GM12878 (cell line): ENCODE results near the gene N4BP2L1. TPM values are rescaled to one million over a fixed set of nuclear protein-coding genes. Genes with fewer than 3 reads are reported as not detected.

Experiments
- ASH2L ChIP-seq: fragments of 300-600, 200-600 bp; sonication (generic); IDR thresholded peaks from 2 replicates; pipeline ENCODE4 v1.6.1; 2017; ENCODE audit warnings: low read depth, mild to moderate bottlenecking, borderline replicate concordance
- CBX5 ChIP-seq: sonication (generic); IDR thresholded peaks from 2 replicates; pipeline ENCODE4 v1.6.1; 2016; ENCODE audit warnings: low read depth, moderate library complexity, mild to moderate bottlenecking, inconsistent platforms
- CEBPB ChIP-seq, 2 experiments: fragments of 150-350 bp in 1 of 2; IDR thresholded peaks; 2 replicates each; pipeline ENCODE4 v1.6.1; 2012 to 2014; ENCODE audit warnings: low read depth in 2 of 2, low read length in 2 of 2, borderline replicate concordance in 1 of 2, inconsistent platforms in 1 of 2
- EED ChIP-seq: sonication (generic); IDR thresholded peaks from 2 replicates; pipeline ENCODE4 v1.6.1; 2016; ENCODE audit warnings: antibody characterized with exemption, low read depth
- HDGF ChIP-seq: fragments of 450-650 bp; IDR thresholded peaks from 2 replicates; pipeline ENCODE4 v1.6.1; 2016; ENCODE audit warnings: antibody characterized with exemption
- JUNB ChIP-seq: IDR thresholded peaks from 2 replicates; pipeline ENCODE4 v1.6.1; 2016; ENCODE audit warnings: antibody characterized with exemption, mild to moderate bottlenecking
- MTA3 ChIP-seq: IDR thresholded peaks from 2 replicates; pipeline ENCODE4 v1.6.1; 2012; ENCODE audit warnings: low read length, inconsistent platforms, borderline replicate concordance
- PAX5 ChIP-seq: IDR thresholded peaks from 2 replicates; pipeline ENCODE4 v1.6.1; 2011; ENCODE audit warnings: low read depth, low read length, borderline replicate concordance
- RBBP5 ChIP-seq: fragments of 200-600 bp; sonication (generic); conservative IDR thresholded peaks from 2 replicates; pipeline ENCODE4 v1.6.1; 2016
- SIX5 ChIP-seq: IDR thresholded peaks from 2 replicates; pipeline ENCODE4 v1.6.1; 2011; ENCODE audit warnings: mild to moderate bottlenecking, low read depth, low read length, moderate library complexity; ENCODE audit not compliant: severe bottlenecking
- STAT1 ChIP-seq: fragments of 450-650 bp; conservative IDR thresholded peaks from 2 replicates; pipeline ENCODE4 v1.6.1; 2014; ENCODE audit warnings: antibody characterized with exemption, mild to moderate bottlenecking
- polyA plus RNA-seq, 11 experiments: library from polyadenylated mRNA; depleted of rRNA in 4 of 11; unstranded in 6 of 11; stranded (reverse) in 5 of 11; fragments of >200 nt; fragmentation: Nextera tagmentation in 4 of 11; fragmentation: Illumina TruSeq in 1 of 11; extraction: Ambion mirVana in 4 of 11; extraction: Trizol in 1 of 11; gene quantifications; 1 replicate in 1 of 11; 2 replicates in 10 of 11; pipeline versions ENCODE4 v1.2.1 to v1.2.3, GENCODE V29; 2011 to 2016; ENCODE audit warnings: inconsistent platforms in 2 of 11, missing spikeins in 2 of 11, low read depth in 1 of 11
- total RNA-seq, 4 experiments: library from RNA; depleted of rRNA in 3 of 4; stranded (reverse); fragments of >200 nt in 3 of 4; fragmentation: Illumina TruSeq in 1 of 4; extraction: Trizol in 1 of 4; gene quantifications; 2 replicates each; pipeline versions ENCODE4 v1.2.1 to v1.2.3, GENCODE V29; 2013 to 2021
- TF ChIP-seq, protein P1 (sequence below): fragments of 450-650 bp; IDR thresholded peaks from 2 replicates; pipeline ENCODE4 v1.6.1; 2017; ENCODE audit warnings: mild to moderate bottlenecking, moderate library complexity
- TF ChIP-seq, protein P2 (sequence below): fragments of 450-650 bp; conservative IDR thresholded peaks from 2 replicates; pipeline ENCODE4 v1.6.1; 2017; ENCODE audit warnings: mild to moderate bottlenecking, moderate library complexity
- TF ChIP-seq, protein P3 (sequence below): fragments of 450-650 bp; IDR thresholded peaks from 2 replicates; pipeline ENCODE4 v1.6.1; 2017; ENCODE audit warnings: mild to moderate bottlenecking, moderate library complexity
- TF ChIP-seq, protein P4 (sequence below): fragments of 150-350 bp; IDR thresholded peaks from 2 replicates; pipeline ENCODE4 v1.6.1; 2016; ENCODE audit warnings: low read depth, low read length
- TF ChIP-seq, protein P5 (sequence below): fragments of 450-650 bp; IDR thresholded peaks from 2 replicates; pipeline ENCODE4 v1.6.1; 2016; ENCODE audit warnings: mild to moderate bottlenecking

Gene N4BP2L1
- total and polyA plus RNA-seq, 10 of the 15 experiments (the other 5 are each of a cell fraction or from before 2014, with no cell fraction given) = 3.3 to 42.5 (median 16.2) TPM

DNA sequence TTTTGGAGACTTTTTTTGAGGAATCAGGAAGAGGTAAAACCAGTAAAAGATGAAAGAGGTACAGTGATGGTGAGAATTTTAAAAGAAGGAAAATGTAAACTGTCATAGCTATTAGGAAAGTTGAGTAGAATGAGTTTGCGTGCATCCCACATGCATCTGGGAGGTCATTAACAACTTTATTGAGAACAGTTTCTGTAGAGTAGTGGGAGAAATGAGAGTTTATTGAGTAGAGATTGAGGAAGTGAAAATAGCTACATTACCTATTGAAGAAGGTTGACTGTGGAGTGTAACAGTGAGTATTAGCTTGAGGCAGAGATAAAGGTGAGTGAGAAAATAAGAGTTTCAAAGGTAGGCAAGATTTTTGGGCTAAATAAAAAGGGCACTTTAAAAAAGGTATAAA, 73.9 kb downstream of the N4BP2L1 start (continued):
- TF ChIP-seq, protein P1, sequence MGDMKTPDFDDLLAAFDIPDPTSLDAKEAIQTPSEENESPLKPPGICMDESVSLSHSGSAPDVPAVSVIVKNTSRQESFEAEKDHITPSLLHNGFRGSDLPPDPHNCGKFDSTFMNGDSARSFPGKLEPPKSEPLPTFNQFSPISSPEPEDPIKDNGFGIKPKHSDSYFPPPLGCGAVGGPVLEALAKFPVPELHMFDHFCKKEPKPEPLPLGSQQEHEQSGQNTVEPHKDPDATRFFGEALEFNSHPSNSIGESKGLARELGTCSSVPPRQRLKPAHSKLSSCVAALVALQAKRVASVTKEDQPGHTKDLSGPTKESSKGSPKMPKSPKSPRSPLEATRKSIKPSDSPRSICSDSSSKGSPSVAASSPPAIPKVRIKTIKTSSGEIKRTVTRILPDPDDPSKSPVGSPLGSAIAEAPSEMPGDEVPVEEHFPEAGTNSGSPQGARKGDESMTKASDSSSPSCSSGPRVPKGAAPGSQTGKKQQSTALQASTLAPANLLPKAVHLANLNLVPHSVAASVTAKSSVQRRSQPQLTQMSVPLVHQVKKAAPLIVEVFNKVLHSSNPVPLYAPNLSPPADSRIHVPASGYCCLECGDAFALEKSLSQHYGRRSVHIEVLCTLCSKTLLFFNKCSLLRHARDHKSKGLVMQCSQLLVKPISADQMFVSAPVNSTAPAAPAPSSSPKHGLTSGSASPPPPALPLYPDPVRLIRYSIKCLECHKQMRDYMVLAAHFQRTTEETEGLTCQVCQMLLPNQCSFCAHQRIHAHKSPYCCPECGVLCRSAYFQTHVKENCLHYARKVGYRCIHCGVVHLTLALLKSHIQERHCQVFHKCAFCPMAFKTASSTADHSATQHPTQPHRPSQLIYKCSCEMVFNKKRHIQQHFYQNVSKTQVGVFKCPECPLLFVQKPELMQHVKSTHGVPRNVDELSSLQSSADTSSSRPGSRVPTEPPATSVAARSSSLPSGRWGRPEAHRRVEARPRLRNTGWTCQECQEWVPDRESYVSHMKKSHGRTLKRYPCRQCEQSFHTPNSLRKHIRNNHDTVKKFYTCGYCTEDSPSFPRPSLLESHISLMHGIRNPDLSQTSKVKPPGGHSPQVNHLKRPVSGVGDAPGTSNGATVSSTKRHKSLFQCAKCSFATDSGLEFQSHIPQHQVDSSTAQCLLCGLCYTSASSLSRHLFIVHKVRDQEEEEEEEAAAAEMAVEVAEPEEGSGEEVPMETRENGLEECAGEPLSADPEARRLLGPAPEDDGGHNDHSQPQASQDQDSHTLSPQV = no peak
- TF ChIP-seq EED (no peak), SIX5 (no peak), CEBPB (IDR thresholded peaks at IDR 0.05; ENCODE audit: borderline replicate concordance in 1 of 2, low read depth in 2 of 2, low read length in 2 of 2) (no peak), RBBP5 (no peak), ASH2L (no peak), HDGF (no peak), JUNB (no peak), STAT1 (no peak), MTA3 (no peak), PAX5 (no peak), CBX5 (no peak)
- TF ChIP-seq, protein P2, sequence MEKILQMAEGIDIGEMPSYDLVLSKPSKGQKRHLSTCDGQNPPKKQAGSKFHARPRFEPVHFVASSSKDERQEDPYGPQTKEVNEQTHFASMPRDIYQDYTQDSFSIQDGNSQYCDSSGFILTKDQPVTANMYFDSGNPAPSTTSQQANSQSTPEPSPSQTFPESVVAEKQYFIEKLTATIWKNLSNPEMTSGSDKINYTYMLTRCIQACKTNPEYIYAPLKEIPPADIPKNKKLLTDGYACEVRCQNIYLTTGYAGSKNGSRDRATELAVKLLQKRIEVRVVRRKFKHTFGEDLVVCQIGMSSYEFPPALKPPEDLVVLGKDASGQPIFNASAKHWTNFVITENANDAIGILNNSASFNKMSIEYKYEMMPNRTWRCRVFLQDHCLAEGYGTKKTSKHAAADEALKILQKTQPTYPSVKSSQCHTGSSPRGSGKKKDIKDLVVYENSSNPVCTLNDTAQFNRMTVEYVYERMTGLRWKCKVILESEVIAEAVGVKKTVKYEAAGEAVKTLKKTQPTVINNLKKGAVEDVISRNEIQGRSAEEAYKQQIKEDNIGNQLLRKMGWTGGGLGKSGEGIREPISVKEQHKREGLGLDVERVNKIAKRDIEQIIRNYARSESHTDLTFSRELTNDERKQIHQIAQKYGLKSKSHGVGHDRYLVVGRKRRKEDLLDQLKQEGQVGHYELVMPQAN = no peak
- TF ChIP-seq, protein P3, sequence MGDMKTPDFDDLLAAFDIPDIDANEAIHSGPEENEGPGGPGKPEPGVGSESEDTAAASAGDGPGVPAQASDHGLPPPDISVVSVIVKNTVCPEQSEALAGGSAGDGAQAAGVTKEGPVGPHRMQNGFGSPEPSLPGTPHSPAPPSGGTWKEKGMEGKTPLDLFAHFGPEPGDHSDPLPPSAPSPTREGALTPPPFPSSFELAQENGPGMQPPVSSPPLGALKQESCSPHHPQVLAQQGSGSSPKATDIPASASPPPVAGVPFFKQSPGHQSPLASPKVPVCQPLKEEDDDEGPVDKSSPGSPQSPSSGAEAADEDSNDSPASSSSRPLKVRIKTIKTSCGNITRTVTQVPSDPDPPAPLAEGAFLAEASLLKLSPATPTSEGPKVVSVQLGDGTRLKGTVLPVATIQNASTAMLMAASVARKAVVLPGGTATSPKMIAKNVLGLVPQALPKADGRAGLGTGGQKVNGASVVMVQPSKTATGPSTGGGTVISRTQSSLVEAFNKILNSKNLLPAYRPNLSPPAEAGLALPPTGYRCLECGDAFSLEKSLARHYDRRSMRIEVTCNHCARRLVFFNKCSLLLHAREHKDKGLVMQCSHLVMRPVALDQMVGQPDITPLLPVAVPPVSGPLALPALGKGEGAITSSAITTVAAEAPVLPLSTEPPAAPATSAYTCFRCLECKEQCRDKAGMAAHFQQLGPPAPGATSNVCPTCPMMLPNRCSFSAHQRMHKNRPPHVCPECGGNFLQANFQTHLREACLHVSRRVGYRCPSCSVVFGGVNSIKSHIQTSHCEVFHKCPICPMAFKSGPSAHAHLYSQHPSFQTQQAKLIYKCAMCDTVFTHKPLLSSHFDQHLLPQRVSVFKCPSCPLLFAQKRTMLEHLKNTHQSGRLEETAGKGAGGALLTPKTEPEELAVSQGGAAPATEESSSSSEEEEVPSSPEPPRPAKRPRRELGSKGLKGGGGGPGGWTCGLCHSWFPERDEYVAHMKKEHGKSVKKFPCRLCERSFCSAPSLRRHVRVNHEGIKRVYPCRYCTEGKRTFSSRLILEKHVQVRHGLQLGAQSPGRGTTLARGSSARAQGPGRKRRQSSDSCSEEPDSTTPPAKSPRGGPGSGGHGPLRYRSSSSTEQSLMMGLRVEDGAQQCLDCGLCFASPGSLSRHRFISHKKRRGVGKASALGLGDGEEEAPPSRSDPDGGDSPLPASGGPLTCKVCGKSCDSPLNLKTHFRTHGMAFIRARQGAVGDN = no peak
- TF ChIP-seq, protein P4, sequence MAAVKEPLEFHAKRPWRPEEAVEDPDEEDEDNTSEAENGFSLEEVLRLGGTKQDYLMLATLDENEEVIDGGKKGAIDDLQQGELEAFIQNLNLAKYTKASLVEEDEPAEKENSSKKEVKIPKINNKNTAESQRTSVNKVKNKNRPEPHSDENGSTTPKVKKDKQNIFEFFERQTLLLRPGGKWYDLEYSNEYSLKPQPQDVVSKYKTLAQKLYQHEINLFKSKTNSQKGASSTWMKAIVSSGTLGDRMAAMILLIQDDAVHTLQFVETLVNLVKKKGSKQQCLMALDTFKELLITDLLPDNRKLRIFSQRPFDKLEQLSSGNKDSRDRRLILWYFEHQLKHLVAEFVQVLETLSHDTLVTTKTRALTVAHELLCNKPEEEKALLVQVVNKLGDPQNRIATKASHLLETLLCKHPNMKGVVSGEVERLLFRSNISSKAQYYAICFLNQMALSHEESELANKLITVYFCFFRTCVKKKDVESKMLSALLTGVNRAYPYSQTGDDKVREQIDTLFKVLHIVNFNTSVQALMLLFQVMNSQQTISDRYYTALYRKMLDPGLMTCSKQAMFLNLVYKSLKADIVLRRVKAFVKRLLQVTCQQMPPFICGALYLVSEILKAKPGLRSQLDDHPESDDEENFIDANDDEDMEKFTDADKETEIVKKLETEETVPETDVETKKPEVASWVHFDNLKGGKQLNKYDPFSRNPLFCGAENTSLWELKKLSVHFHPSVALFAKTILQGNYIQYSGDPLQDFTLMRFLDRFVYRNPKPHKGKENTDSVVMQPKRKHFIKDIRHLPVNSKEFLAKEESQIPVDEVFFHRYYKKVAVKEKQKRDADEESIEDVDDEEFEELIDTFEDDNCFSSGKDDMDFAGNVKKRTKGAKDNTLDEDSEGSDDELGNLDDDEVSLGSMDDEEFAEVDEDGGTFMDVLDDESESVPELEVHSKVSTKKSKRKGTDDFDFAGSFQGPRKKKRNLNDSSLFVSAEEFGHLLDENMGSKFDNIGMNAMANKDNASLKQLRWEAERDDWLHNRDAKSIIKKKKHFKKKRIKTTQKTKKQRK = no peak
- TF ChIP-seq, protein P5, sequence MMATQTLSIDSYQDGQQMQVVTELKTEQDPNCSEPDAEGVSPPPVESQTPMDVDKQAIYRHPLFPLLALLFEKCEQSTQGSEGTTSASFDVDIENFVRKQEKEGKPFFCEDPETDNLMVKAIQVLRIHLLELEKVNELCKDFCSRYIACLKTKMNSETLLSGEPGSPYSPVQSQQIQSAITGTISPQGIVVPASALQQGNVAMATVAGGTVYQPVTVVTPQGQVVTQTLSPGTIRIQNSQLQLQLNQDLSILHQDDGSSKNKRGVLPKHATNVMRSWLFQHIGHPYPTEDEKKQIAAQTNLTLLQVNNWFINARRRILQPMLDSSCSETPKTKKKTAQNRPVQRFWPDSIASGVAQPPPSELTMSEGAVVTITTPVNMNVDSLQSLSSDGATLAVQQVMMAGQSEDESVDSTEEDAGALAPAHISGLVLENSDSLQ = no peak
